ENCODE measurements around the gene BCKDK. TPM values are rescaled to one million over a fixed set of nuclear protein-coding genes. Genes with fewer than 3 reads are reported as not detected.
A peak's percentile ranks its signal among the peaks of the same experiment; 100 is the strongest.
"Not testable (repeated sequence)": the region's sequence is repeated elsewhere in the genome, so short reads cannot be mapped to it uniquely, and the experiment has no call there.

Gene BCKDK
- total RNA-seq, 1 donor from 2014 or later = 85.8 TPM

DNA sequence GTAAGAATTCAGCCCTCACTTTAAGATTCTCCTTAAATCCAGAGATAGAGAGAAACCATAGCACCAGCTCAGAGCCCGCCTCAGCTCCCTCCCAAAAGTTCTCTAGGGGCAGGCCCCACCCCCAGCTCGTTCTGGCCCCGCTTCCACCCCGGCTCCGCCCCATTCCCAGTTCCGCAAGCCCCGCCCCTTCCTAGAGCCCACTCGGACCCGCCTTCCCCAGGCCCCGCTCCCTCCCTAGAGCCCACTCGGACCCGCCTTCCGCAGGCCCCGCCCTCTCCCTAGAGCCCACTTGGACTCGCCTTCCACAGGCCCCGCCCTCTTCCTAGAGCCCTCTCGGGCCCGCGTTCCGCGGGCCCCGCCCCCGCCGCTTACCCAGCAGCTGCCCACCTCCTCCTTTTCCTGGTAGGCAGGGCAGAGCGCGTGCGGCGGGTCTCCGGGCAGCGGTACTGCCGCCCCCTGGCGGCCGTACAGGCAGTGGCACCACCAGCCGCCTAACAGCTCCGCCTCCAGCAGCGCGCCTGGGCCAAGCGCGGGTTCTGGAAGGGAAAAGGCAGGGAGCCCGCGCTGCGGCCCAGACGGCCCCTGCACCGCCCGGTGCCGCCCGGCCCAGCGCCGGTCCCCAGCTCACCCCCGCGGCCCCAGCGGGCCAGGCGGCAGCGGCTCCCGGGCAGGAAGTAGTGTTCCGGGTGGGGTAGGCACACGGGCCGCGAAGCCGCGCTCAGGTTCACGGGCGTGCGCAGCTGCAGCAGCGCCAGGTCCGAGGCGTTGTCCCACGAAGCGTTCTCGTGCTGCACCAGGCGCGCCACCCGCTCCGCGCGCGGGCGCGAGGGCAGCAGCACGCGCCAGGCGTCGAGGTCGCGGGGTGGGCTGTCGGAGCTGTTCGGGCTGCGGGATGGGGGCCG is 34.2 kb downstream of the BCKDK start:
- intact Hi-C loops (cut with DNase I) = loop anchor here (1.0 to 5.0 kb wide), 9 partner anchors 25 to 730 kb away; partner anchors contain the start of genes BCKDK, FUS, HSD3B7 and KAT8
- Histone ChIP-seq H3K4me3 (peak overlapping the region; percentile 59 to 73), H3K9me3 (no peaks in the 10 kb centered on the region), H3K27ac (peak overlapping the region; percentile 80 to 83), H3K27me3 (no peaks in the 10 kb centered on the region), H3K4me1 (peaks cover 6 to 24% of the 10 kb centered on the region in 2 donors), H3K36me3 (no peaks in the 10 kb centered on the region)
- peak; percentile 97 to 99 for DNase-seq (ENCODE audit: low spot score in 2 of 2)
- TF ChIP-seq, protein P1, sequence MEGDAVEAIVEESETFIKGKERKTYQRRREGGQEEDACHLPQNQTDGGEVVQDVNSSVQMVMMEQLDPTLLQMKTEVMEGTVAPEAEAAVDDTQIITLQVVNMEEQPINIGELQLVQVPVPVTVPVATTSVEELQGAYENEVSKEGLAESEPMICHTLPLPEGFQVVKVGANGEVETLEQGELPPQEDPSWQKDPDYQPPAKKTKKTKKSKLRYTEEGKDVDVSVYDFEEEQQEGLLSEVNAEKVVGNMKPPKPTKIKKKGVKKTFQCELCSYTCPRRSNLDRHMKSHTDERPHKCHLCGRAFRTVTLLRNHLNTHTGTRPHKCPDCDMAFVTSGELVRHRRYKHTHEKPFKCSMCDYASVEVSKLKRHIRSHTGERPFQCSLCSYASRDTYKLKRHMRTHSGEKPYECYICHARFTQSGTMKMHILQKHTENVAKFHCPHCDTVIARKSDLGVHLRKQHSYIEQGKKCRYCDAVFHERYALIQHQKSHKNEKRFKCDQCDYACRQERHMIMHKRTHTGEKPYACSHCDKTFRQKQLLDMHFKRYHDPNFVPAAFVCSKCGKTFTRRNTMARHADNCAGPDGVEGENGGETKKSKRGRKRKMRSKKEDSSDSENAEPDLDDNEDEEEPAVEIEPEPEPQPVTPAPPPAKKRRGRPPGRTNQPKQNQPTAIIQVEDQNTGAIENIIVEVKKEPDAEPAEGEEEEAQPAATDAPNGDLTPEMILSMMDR (IDR thresholded peaks at IDR 0.05) = peak; percentile 93 to 99 (median 96)

DNA sequence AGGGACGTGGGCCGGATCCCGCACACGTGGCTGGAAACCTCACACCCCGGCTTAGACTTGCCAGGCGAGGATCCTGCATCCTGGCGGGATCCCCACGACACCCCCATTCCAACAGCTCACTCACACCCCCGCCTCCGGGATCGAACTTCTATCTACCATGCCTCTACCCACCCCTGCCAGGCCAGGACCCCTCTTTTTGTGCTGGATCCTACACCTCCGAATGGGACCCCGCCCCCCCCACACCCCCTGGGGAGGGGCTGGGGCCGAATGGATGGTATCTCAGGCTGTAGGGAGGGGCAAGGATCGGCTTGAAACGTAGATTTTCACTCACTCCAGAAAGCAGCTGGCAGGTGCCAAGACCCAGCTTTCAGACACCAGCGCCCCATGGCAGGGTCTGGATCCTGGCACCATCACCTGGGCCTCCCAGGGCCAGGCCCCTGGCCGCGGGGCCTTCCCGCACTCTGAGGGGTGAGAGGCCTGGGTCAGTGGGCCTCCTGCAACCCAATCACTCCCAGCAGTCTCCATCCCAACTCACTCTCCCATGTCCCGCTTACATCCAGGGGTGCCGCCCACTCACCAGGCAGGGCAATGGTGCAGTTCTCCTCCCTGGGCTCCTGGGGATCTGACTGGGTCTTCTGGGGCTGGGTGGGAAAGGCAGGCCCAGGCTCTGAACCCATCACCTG is 35.0 kb downstream of the BCKDK start:
- H3K4me3 ChIP-seq = peak overlapping the region; percentile 59 to 73

DNA sequence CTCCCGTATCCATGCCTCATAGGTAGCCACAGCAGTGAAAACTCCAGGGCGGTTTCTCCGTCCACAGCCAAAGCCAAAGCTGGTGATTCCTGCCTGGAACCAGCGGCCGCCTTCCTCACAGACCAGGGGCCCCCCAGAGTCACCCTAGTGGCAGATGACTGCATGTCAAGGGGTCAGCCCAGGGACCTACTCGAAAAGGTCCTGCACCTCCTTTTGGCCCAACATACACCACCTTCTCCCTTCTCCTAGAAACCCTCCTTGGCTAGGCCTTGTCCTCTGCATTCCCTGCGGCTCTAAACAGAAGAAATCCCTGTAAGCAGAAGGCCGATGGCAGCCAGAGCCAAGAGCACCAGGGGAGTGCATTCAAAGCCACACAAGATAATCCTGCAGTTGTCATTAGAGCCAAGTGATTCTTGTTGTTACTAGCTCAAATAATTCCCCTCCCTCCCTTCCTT is 35.5 kb downstream of the BCKDK start:
- Histone ChIP-seq H3K36me3 (no peaks in the 10 kb centered on the region), H3K4me1 (peaks cover 6 to 18% of the 10 kb centered on the region in 2 donors), H3K27ac (no peak overlapping the region), H3K9me3 (no peaks in the 10 kb centered on the region), H3K27me3 (no peaks in the 10 kb centered on the region), H3K4me3 (no peak overlapping the region)
- TF ChIP-seq, protein P1 (IDR thresholded peaks at IDR 0.05) = no peak
- intact Hi-C loops (cut with DNase I) = loop anchor here (1.0 to 5.0 kb wide), 3 partner anchors 35 to 729 kb away; partner anchors contain the start of genes BCKDK, HSD3B7 and ZNF267
- DNase-seq (ENCODE audit: low spot score in 2 of 2) = no peak

More for the DNA sequence above, 35.0 kb downstream of the BCKDK start:
- TF ChIP-seq, protein P1 (IDR thresholded peaks at IDR 0.05) = no peak
- no peak for DNase-seq (ENCODE audit: low spot score in 2 of 2)
- Histone ChIP-seq H3K27me3 (no peaks in the 10 kb centered on the region), H3K9me3 (no peaks in the 10 kb centered on the region), H3K4me1 (peaks cover 6 to 21% of the 10 kb centered on the region in 2 donors), H3K27ac (peak overlapping the region; percentile 44 to 64), H3K36me3 (no peaks in the 10 kb centered on the region)
- intact Hi-C loops (cut with DNase I) = loop anchor here (1.0 to 5.0 kb wide), 3 partner anchors 34 to 729 kb away; partner anchors contain the start of genes BCKDK, HSD3B7 and ZNF267

DNA sequence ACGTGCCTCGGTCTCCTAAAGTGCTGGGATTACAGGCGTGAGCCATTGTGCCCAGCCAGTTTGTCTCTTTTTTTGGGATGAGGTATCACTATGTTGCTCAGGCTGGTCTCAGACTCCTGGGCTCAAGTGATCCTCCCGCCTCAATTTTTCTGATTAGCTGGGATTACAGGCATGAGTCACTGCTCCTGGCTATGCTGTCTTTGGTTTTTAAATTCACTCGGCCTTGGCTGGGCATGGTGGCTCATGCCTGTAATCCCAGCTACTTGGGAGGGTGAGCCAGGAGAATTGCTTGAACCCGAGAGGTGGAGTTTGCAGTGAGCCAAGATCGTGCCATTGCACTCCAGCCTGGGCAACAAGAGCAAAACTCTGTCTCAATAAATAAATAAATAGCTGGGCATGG is 36.2 kb downstream of the BCKDK start:
- peaks cover 6 to 13% of the 10 kb centered on the region in 2 donors for H3K4me1 ChIP-seq
- not testable (repeated sequence) for H3K4me3 ChIP-seq; DNase-seq (ENCODE audit: low spot score in 2 of 2); H3K27me3 ChIP-seq; H3K36me3 ChIP-seq; H3K27ac ChIP-seq; H3K9me3 ChIP-seq
- intact Hi-C loops (cut with DNase I) = loop anchor here (5.0 kb wide), 1 partner anchor 728 kb away; the partner anchor contains the start of gene ZNF267

DNA sequence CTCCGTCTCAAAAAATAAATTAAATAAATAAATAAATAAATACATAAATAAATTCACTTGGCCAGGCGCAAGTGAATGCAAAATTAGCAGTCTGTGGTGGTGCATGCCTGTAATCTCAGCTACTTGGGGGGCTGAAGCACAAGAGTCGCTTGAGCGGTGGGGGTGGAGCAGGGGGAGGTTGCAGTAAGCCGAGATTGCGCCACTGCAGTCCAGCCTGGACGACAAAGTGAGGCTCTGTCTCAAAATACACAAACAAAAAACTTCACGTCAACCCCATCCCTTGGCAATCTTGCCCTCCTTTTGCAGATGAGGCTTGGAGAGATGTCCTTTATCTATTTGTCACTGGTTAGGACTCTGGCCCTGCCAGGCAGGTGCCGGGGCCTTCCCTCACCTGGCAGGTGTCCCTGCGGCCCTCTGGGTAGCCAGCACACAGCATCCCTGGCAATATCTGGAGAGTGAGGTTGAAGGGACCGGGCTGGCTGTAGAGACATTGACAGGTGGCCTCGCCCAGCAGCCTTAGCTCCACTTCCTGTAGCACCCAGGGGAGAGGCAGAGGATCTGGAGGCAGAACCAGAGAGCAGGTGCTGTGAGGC is 37.3 kb downstream of the BCKDK start:
- H3K27me3 ChIP-seq = no peaks in the 10 kb centered on the region
- TF ChIP-seq, protein P1 (IDR thresholded peaks at IDR 0.05) = no peak
- no peaks in the 10 kb centered on the region for H3K36me3 ChIP-seq
- intact Hi-C loops (cut with DNase I) = no loop called here
- H3K4me3 ChIP-seq = no peak overlapping the region
- no peak overlapping the region for H3K27ac ChIP-seq
- DNase-seq (ENCODE audit: low spot score in 2 of 2) = no peak
- H3K4me1 ChIP-seq = peaks cover 6 to 13% of the 10 kb centered on the region in 2 donors
- no peaks in the 10 kb centered on the region for H3K9me3 ChIP-seq
